Fibroblast of lung (primary cell): ENCODE data around the gene WNT9A. TPM values are rescaled to one million over a fixed set of nuclear protein-coding genes. Genes with fewer than 3 reads are reported as not detected.

Experiments
- DNase-seq, 2 donors: peaks; one replicate each; pipeline versions ENCODE4 v3.0.0 to v3.0.0-alpha.2; 2010; ENCODE audit warnings: low read depth in 2 of 2
- H2AFZ ChIP-seq: 2 replicates; pipeline ENCODE4 v1.5.1; 2012; ENCODE audit warnings: low read length, control low read depth, inconsistent platforms
- H3K27ac ChIP-seq: 2 replicates; pipeline ENCODE4 v1.5.1; 2011; ENCODE audit warnings: low read length, control low read depth; ENCODE audit not compliant: insufficient read depth
- H3K27me3 ChIP-seq: 2 replicates; pipeline ENCODE4 v1.5.1; 2011; ENCODE audit warnings: mild to moderate bottlenecking, low read length; ENCODE audit not compliant: control insufficient read depth, insufficient read depth
- H3K36me3 ChIP-seq: 2 replicates; pipeline ENCODE4 v1.5.1; 2011; ENCODE audit warnings: low read length; ENCODE audit not compliant: control insufficient read depth, insufficient read depth
- H3K4me1 ChIP-seq: 2 replicates; pipeline ENCODE4 v1.5.1; 2011; ENCODE audit warnings: low read length; ENCODE audit not compliant: control insufficient read depth, insufficient read depth; ENCODE audit errors: extremely low read depth
- H3K4me2 ChIP-seq: 2 replicates; pipeline ENCODE4 v1.5.1; 2011; ENCODE audit warnings: low read length, control low read depth; ENCODE audit not compliant: insufficient read depth; ENCODE audit errors: extremely low read depth
- H3K4me3 ChIP-seq, 4 experiments: fragments of 200-600 bp in 1 of 4; sonication (generic) in 1 of 4; replicated peaks in 1 of 4; 2 replicates each; pipeline ENCODE4 v1.5.1; 2011 to 2016; ENCODE audit warnings: low read length in 4 of 4, low read depth in 3 of 4, mild to moderate bottlenecking in 3 of 4, control low read depth in 2 of 4, inconsistent platforms in 1 of 4, mixed read lengths in 1 of 4; ENCODE audit not compliant: insufficient read depth in 1 of 4; ENCODE audit errors: control extremely low read depth in 1 of 4
- H3K79me2 ChIP-seq: 2 replicates; pipeline ENCODE4 v1.5.1; 2012; ENCODE audit warnings: mild to moderate bottlenecking, low read length, inconsistent platforms; ENCODE audit not compliant: control insufficient read depth, insufficient read depth
- H3K9ac ChIP-seq: 2 replicates; pipeline ENCODE4 v1.5.1; 2011; ENCODE audit warnings: mild to moderate bottlenecking, low read length, control low read depth; ENCODE audit not compliant: insufficient read depth
- H3K9me3 ChIP-seq: 2 replicates; pipeline ENCODE4 v1.5.1; 2012; ENCODE audit warnings: low read depth, low read length; ENCODE audit not compliant: control insufficient read depth, insufficient read depth
- H4K20me1 ChIP-seq: 2 replicates; pipeline ENCODE4 v1.5.1; 2011; ENCODE audit warnings: low read length; ENCODE audit not compliant: control insufficient read depth, insufficient read depth; ENCODE audit errors: extremely low read depth
- CTCF ChIP-seq, 2 donors: IDR thresholded peaks in 1 of 2; conservative IDR thresholded peaks in 1 of 2; 1 replicate in 1 of 2; 2 replicates in 1 of 2; pipeline ENCODE4 v1.5.1; 2011 to 2012; ENCODE audit warnings: low read length in 2 of 2, control low read depth in 1 of 2, inconsistent platforms in 1 of 2, low read depth in 1 of 2, mild to moderate bottlenecking in 1 of 2
- EZH2 ChIP-seq: IDR thresholded peaks from 2 replicates; pipeline ENCODE4 v1.5.1; 2012; ENCODE audit warnings: low read length, control low read depth, mild to moderate bottlenecking; ENCODE audit errors: missing control alignments
- polyA plus RNA-seq, 2 donors: library from polyadenylated mRNA; depleted of rRNA in 1 of 2; stranded (reverse) in 1 of 2; unstranded in 1 of 2; fragments of >200 nt; gene quantifications; 2 replicates each; pipeline ENCODE4 v1.2.1, GENCODE V29; 2011 to 2012; ENCODE audit warnings: missing spikeins in 1 of 2
- total RNA-seq: library from RNA; depleted of rRNA; stranded (reverse); fragments of >200 nt; gene quantifications from 2 replicates; pipeline ENCODE4 v1.2.1, GENCODE V29; 2014

Gene WNT9A
- total and polyA plus RNA-seq, 2 donors (not counting 1 experiment from before 2014, with no cell fraction given) = 1.0 to 5.3 TPM

DNA sequence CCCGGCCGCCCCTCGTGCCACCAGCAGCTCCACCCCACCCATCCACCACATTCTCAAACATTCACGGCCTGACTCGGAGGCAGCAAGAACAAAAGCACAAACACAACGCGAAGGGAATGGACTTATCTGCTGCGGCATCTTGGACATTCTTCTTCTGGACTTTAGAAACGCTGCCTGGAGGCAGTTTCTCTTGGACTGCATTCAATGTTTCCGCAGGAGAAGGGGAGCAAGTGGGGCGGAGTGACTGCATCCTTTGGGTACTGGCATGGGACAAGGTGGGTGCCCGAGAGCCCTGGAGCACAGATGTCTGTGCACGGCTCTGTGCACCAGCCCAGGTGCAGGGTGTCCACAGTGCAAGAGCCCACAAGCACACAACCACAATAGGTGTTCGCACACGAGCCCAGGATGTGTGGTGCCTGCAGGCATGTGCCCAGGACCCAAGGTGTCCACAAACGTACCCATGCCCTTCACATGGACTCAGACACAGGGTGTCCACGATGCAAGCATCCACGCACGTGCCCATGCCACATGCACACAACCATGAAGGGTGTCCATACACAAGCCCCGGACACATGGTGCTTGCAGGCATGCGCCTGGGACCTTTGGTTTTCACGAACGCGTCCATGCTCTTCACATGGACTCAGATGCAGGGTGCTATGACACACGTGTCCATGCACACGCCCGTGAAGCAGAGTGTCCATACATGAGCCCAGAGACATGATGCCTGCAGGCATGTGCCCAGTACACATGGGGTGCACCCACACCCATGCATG is 53.6 kb downstream of the WNT9A start:
- DNase-seq = no peak
- Histone ChIP-seq H3K4me2 (no peak overlapping the region), H3K9me3 (no peaks in the 10 kb centered on the region), H3K4me3 (no peak overlapping the region), H3K9ac (no peak overlapping the region), H3K27ac (no peak overlapping the region), H3K79me2 (no peaks in the 10 kb centered on the region), H3K36me3 (no peaks in the 10 kb centered on the region), H3K4me1 (no peaks in the 10 kb centered on the region), H4K20me1 (no peaks in the 10 kb centered on the region), H2AFZ (no peak overlapping the region), H3K27me3 (no peaks in the 10 kb centered on the region)
- TF ChIP-seq EZH2 = no peak
- TF ChIP-seq CTCF (conservative IDR thresholded peaks at IDR 0.05 in 1 of 2, IDR thresholded peaks at IDR 0.05 in 1 of 2; ENCODE audit: low read depth in 1 of 2, low read length in 2 of 2) = no peak

- Histone ChIP-seq H3K4me2 (no peak overlapping the region), H3K9ac (no peak overlapping the region), H2AFZ (no peak overlapping the region), H3K27ac (no peak overlapping the region), H3K9me3 (no peaks in the 10 kb centered on the region), H3K4me3 (no peak overlapping the region), H3K36me3 (no peaks in the 10 kb centered on the region), H3K79me2 (no peaks in the 10 kb centered on the region), H4K20me1 (no peaks in the 10 kb centered on the region), H3K4me1 (no peaks in the 10 kb centered on the region), H3K27me3 (no peaks in the 10 kb centered on the region)
- TF ChIP-seq CTCF (conservative IDR thresholded peaks at IDR 0.05 in 1 of 2, IDR thresholded peaks at IDR 0.05 in 1 of 2; ENCODE audit: low read depth in 1 of 2, low read length in 2 of 2) (no peak), EZH2 (no peak)
- no peak for DNase-seq
These were observed 54.3 kb downstream of the WNT9A start for GRCh38 chr1:227893300-227893948.

DNA sequence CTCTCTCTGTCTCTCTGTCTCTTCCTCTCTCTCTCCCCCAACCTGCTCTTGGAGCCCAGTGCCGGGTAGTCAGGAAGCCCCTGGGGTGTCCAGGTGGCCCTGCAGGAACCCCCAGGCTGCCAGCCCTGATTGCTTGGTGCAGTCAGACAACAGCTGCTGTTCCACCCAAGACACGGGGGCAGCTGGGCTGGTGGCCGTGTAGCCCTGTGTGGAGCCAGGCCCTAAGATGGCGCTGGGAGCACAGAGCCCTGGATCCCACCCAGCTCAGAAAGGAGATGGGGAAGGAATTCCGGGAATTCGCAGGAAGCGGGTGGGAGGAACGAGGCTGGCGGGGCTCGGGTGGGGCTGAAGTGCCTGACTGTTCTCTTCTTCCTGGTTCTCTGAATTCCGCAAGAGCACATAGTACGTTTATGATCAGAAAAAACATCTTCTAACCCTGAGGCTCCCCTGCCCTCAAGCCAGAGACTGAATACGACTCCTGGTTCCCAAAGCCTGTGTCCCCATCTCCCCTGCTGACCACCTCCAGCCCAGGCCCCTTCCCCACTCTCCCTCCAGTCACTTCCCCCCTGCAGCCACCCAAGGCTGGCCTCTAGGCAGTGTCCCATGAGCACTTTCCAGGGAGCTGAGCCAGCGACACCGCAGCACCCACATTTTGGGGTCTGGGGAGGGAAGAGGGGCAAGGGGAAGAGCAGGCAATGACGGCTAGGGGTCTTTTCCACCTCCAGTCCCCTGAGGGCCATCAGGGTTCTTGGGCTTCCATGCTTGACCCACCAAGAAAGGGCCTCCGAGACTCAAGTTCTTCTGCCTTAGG is 55.0 kb downstream of the WNT9A start:
- no peak for TF ChIP-seq CTCF (conservative IDR thresholded peaks at IDR 0.05 in 1 of 2, IDR thresholded peaks at IDR 0.05 in 1 of 2; ENCODE audit: low read depth in 1 of 2, low read length in 2 of 2)
- no peak for TF ChIP-seq EZH2
- H3K9ac ChIP-seq = no peak overlapping the region
- no peaks in the 10 kb centered on the region for H3K4me1 ChIP-seq
- no peaks in the 10 kb centered on the region for H3K36me3 ChIP-seq
- no peak overlapping the region for H3K27ac ChIP-seq
- no peak overlapping the region for H3K4me3 ChIP-seq
- H3K79me2 ChIP-seq = no peaks in the 10 kb centered on the region
- no peaks in the 10 kb centered on the region for H3K9me3 ChIP-seq
- DNase-seq = peak in 1 of 2 donors; percentile 42
- no peak overlapping the region for H2AFZ ChIP-seq
- no peaks in the 10 kb centered on the region for H4K20me1 ChIP-seq
- H3K4me2 ChIP-seq = no peak overlapping the region
- no peaks in the 10 kb centered on the region for H3K27me3 ChIP-seq
